CD4-positive, alpha-beta T cell treated with Interleukin-6 at 100 ng/mL for 8 hours (primary cell): ENCODE measurements around the gene SETD9.
A peak's percentile ranks its signal among the peaks of the same experiment; 100 is the strongest.

Experiments
- DNase-seq: peaks from one replicate; pipeline ENCODE4 v3.0.0-alpha.2; 2020; ENCODE audit warnings: mixed read lengths, low spot score

The SETD9 gene, protein sequence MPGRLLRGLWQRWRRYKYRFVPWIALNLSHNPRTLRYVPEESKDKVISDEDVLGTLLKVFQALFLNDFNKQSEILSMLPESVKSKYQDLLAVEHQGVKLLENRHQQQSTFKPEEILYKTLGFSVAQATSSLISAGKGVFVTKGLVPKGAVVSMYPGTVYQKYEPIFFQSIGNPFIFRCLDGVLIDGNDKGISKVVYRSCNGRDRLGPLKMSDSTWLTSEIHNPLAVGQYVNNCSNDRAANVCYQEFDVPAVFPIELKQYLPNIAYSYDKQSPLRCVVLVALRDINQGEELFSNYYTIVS

DNA sequence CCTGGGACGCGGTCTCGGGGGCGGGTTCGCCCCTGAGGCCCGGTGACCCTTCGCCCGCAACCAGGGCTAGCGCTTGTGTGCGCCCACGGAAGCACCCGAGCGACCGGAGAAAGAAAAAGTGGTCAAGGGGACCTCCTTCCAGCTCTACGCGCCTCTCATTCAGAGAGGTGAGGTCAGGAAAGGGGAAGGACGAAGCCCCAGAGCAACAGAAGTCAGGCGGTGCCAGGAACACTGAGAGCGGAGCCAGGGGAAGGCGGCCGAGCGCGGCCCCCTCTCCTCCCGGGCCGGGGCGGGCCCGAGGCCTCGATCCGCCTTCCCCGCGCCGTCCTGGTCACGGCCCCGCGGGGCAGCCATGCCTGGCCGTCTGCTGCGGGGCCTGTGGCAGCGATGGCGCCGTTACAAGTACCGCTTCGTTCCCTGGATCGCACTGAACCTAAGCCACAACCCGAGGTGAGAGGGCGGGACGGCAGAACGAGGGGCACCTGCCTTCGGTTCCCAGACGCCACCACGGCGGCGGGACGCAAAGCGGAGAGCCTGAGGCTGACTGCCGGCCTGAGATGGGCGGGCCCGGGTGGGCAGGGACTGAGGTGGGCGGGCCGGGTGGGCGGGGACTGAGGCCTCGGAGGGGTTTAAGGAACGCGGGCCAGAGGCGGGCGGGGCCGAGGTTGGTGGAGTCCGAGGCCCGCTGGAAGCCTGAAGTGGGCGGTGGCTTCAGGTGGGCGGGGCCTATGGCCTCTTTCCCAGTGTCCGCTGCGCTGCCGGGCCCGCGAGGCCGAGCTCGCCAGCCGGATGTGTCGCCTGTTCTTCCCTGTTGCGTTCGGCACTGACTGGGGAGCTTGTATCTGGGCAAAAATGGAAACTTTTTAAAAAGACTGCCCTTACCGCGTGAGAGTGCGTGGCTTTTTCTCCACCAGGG is at the start of gene SETD9:
SETD9 (plus strand) TSS at position 303 of the 916 bp plus-strand sequence; CDS start at position 353, 50 bp downstream.
- peak; percentile 93 for DNase-seq

DNA sequence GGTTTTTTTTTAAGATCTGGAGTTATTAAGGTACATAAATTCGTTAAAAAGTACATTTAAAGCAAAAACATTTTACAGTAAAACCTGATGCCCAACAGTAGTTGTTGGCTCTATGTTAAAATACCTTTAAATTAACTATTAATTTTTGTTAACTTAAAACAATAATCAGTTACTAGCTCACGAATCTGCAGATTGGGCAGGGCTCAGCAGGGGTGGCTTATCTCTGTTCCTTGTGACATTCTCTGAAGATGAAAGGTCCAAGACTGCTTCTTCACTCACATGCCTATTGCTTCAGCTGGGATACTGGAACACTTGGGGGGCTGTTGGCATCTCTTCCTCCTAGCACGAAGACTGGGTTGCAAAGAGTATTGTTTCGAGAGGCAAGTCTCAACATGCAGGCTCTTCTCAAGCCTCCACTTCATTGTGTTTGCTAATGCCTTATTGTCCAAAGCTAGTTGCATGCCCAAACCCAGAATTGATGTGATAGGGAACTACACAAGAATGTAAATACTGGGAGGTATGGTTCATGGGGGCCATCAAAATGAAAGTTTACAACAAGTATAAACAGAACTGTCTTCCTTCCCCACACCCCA is 47.4 kb upstream of the SETD9 start:
- no peak for DNase-seq

DNA sequence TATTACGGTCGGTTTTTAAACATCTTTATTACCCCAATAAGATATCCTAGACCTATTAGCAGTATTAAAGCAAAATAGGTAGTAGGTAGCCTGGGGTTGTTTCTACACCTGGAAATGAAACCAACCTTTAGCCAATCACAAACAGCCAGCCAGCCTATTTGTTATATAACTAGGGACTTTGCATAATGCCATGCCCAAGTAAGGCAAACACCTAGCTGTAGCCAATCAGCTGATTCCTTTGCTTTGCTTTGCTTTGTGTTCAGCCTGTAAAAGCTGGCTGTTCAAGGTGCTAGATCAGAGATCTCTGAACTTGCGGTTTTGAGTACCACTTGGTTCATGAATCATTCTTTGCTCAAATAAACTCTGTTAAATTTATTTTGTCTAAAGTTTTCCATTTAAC is 46.5 kb upstream of the SETD9 start:
- no peak for DNase-seq

DNA sequence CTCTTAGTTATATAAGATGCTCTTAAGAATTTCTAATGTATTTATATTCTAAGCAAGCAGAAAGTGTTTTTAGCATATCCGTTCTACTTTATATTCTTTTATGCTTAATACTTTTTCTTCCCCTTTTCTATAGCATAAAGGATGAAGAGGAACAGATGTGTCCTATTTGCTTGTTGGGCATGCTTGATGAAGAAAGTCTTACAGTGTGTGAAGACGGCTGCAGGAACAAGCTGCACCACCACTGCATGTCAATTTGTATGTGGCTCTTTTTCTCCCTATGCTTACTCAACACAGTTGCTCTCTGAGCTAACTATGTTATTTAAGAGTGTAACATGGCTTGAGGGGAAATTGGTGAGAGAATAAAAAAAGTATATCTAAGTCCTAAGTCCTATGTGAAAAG is 37.6 kb upstream of the SETD9 start:
- DNase-seq: no peak

DNA sequence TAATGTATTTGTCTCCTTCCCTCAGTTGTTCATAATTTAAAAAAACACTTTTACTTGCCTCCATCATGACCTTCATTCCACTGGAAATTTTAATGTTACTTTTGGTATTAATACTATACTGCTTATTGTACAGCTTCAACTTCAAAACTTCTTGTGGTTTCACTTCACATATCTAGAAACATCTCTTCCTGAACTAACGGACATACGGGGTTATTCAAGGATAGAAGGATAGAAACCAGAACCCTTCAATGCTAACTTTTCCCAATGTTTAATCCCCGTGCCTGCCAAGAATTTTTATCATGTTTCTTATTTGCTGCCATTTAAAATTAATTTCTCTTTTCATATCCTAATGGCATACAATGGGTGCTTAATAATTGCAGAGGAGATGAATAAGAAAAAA is 36.3 kb upstream of the SETD9 start:
- DNase-seq: no peak

DNA sequence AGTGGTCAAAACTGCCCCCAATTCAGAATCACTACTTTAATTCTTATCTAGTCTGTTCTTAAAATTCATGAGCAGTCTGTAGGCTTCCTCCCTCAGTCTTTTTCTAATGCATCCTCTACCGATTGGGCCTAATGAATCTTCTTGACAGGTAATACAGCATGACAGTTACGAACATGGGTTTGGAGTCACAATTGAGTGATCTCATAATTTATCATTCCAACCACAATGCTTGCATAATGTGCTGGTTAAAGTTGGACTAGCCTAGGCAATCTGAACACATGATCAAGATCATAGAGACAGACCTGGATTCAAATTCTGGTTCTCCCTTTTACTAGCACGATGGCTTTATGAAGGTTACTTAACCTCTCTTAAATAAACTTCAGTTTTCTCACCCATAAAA is 33.1 kb upstream of the SETD9 start:
- DNase-seq: no peak

DNA sequence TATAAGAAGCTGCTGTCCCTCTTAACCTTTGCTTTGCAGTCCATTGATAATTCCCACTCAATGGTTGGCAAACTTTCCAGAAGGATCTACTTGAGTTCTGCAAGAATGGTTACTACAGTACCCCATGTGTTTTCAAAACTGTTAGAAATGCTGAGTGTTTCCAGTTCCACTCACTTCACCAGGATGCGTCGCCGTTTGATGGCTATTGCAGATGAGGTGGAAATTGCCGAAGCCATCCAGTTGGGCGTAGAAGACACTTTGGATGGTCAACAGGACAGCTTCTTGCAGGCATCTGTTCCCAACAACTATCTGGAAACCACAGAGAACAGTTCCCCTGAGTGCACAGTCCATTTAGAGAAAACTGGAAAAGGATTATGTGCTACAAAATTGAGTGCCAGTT is 27.8 kb upstream of the SETD9 start:
- no peak for DNase-seq

DNA sequence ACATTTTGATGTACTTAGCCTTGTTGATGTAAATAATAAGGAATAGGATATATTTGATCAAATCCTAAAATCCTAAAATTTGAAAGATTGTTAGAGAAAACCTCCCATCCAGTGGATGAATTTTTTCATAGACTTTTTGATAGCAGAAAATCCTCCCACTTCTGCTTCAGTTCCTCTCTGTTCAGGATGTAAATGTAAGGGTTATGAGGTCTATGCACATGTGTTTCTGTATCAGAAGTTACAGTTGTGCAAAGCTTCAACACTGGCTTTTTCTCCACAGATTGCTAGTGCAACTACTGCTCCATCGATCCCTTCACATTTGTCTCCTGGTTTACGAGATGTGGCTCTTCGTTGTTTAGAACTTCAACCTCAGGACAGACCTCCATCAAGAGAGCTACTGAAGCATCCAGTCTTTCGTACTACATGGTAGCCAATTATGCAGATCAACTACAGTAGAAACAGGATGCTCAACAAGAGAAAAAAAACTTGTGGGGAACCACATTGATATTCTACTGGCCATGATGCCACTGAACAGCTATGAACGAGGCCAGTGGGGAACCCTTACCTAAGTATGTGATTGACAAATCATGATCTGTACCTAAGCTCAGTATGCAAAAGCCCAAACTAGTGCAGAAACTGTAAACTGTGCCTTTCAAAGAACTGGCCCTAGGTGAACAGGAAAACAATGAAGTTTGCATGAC is 16.0 kb upstream of the SETD9 start:
- DNase-seq: no peak

DNA sequence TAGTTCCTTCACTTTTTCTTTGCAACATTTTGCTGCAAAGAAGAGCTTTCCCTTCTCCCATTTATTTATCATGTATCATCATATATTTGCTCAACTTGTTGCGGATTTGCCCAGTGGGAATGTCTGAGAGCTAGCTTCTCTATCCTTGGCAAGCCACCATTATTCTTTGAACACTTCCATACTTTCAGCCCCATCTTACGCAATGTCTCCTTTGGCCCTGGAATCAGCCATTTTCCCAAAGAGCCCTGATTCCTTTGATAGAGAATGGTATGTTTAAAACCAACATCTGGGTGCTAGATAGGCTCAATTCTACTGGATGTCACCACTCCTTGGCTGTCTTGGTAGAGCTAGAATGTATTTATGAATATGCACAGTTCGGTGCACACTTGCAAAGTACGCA is 12.6 kb upstream of the SETD9 start:
- no peak for DNase-seq

DNA sequence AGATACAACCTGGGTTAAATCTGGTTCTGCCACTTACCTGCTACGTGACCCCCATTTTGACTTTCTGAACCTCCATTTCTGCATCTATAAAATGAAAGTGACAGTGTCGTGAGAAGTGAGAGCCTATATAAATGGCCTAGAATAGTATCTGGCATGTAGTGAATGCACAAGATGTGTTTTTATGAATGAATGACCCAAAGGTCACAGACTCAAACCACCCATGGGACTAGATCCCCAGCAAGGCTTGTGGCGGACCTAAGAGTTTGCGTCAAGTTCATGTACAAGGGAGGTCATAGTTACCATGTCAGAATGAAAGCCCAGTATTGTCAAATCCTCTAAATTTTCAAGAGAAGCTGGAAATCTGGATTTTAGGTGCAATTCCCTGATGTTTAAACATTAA is 11.2 kb upstream of the SETD9 start:
- DNase-seq: no peak

DNA sequence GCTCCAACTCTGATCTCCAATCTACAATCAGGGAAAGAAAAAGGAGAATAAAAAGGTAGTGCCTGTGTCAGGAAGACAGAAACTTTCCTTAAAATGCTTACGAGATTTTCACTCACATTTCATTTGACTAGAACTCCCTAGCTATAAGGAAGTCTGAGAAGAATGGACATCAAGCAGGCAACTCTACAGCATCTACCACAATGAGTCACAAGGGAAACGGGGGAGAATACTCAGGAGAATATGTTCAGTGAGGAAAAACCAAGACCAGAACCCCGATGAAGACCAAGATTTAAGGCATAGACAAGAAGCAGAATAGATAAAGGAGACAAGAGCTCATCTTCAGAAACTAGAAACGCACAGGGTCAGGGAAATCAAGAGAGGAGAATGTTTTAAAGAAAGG is 9.0 kb upstream of the SETD9 start:
- DNase-seq: no peak

DNA sequence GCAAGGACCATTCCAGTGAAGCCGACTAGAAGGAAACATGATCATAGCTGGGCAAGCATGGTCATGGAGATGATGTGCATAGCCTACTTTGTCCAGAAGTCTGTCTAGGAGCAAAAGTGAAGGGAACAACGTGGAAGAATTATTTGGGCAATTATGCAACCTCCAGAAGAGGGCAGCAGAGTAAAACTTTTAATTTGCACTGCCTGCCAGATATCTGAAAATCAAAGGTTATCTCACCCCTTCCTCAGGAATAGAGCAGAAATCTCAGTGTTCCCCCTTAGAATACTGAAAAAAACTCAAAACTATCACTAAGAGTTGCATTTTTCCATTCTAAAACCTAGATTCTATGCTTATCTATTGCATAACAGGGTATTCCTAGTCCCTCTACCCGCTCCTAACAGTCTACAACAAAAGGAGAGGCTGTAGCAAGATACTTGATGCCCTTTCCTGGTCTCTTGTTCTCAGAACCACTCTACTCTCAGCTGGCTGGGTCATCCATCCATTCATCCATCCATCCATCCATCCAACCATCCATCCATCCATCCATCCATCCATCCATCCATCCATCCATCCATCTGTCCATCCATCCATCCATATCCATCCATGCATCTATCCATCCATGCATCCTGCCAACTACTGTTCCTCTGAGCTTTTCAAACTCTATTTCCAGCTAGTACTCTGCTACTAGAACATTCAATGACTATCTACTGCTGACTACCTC is 8.4 kb upstream of the SETD9 start:
- DNase-seq: peak; percentile 44

DNA sequence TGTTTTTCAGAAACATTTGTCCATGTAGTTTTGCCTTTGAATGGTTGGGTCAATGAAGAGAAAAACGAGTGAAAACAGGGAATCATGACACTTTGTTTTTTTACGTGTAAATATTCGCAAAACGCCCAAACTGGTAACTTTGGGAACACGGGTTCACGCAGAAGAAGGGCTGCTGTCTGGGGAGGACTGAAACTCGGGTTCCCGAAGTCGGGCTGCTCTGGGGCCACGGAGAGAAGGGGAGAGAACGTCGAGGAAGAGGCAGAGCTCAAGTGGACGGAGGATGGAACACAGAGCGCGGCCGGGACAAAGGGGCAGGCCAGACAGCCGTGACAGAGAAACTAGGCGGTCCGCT is 478 bp upstream of the SETD9 start:
- DNase-seq: peak; percentile 4

DNA sequence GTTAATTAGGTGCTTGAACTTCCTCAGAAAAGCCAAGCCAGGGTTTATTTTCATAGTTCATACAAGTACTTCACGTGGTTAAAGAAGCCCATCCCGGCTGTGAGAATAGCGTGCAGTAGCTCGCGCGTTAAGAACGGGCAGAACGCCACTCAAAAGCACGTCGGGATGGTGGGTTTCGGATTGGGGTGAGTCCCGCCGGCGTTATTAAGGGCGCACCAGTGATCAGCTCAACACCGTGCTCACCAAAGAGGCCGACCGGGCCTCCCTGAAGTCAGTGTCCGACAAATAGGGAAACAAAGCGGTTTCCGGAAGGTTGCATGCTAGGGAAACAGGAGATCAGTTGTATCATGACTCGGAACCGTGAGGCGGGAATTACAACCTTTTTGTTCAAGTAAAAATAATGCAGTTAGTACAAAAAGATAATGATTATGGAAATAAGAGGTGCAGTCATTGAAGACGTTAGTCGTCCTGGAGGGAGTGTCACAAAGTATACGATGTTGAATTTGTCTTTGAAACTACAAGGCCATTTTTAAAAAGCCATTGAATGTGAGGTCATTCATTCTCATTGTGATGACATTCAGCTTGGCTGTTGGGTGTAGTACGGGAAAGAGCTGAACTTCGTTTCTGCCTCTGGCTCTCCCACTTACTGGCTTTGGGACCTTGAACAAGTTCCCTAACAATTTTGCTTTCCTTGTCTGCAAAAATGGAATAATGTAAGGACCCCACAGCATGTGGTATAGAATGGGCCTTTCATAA is 992 bp downstream of the SETD9 start:
- no peak for DNase-seq

DNA sequence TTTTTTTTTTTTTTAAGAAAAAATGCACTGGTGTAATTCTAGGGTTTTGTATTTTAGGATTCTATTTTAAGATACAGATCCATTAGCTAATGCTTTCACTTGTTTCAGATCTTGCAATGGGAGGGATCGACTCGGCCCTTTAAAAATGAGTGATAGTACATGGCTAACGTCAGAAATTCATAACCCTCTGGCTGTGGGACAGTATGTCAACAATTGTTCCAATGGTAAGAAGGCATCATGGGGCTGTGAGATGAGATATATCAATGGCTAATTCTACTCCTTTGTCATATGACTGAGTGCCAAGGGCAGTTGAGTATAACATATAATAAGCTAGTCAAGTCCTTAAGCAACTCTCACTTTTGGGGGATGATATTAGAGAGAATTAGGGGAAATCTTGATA is 4.4 kb downstream of the SETD9 start:
- DNase-seq: no peak

DNA sequence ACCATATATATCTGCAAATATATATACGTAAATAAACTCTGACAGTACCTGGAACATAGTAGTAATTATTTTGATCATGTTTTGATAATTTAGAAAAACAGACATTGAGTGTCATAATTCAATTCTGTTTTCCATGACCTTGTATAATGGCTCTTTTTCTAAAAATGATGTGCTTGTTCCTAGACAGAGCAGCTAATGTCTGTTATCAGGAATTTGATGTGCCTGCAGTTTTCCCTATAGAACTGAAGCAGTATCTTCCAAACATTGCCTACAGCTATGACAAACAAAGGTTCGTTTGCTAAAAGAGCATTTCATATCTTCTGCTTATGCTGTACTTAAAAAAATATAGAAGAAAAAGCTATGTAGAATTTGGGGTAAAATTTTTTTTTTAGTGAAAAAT is 5.3 kb downstream of the SETD9 start:
- no peak for DNase-seq

DNA sequence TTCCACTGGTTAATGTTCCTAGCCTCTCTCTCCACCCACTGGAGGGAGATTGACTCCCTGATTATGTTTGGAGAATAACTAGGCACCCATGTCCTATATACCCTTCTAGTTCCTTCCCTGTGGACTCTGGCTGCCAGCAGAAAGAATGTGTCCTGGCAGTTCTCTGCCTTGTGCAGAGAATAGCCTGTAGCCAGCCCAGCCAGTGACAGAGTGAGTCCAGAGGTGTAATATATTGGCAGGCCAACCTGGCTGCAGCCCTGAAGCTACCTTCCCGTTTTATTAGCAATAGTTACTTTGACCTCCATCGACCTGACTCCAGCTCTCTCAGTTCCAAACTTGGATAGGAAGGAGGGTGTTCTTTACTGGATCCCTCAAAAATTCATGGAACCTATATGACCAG is 8.1 kb downstream of the SETD9 start:
- no peak for DNase-seq

DNA sequence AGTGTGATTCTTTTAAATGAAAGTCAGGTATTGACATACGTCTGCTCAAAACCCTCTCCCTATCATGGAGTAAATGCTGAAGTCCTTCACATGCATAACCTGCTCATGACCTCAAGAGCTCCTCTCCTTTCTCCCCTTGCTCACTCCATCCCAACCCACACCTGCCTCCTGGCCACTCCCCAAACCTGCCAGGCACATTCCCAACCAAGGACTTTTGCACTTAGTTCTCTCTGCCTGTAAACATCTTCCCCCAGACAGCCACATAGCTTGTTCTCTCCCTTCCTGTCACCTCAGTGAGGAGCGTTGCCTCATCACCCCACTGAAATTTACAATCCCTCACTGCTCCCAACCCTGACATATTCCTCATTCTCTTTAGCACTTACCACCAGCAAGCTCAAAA is 8.7 kb downstream of the SETD9 start:
- no peak for DNase-seq

DNA sequence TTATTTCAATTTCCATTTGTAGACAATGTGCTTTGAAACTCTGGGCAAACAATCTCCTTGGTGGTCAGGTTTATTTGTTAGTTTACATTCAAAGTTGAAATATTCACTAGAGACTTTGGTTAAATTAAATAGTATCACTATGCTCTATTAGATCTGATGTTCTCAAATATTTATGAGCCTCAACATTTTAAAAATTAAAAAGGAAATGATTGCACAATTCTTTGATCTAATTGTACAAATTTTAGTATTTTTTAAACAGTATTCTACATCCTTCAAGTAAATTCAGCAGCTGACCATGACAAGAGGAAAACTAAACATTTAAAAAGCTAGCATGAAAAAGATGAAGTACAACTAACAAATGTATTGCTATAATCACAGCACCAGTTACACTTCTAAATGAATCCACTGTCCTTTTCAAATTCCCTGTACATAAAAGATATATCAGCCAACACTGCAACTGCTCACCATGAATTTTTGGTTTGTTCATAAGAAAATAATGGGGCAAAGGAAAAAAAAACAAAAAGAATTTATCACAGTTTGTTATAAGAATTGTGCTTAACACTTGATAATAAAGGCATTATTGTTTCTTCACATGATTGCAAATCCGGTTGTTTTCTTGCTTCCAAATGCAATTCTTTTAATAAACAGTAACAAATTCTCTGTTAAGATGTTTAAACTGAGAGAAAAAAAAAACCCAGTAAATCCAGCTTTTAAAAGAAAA is 10.7 kb downstream of the SETD9 start:
- DNase-seq: no peak

DNA sequence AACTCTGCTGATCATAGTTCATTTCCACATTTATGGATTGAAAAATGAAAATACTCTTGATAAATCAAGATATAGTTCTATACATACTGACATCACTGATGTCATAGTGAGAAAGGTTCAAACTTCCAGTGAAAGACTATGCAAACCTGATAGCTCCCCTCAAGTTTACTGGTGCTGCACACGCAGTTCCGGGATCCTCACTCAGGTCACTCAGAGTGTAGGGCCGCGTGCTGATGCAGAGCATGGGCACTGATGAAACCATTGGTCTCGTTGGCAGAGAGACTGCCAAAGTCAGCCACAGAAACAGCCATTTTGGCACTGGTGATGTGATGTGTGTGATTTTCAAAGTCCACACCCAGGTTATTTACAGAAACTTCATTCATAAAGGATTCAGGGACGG is 13.5 kb downstream of the SETD9 start:
- DNase-seq: no peak
